MCF 10A (cell line): Measurements from ENCODE around the gene SRL. TPM values are rescaled to one million over a fixed set of nuclear protein-coding genes. Genes with fewer than 3 reads are reported as not detected.
"Not testable (repeated sequence)": the region's sequence is repeated elsewhere in the genome, so short reads cannot be mapped to it uniquely, and the experiment has no call there.

ENCODE experiments used
- BruUV-seq: library from RNA; stranded (reverse); fragments of 400-500 nt; replicated peaks from 2 replicates; lab custom pipeline; 2021; lab: Mats Ljungman, UMichigan
- CTCF ChIA-PET: fragments of 300-600 bp; sonication (Branson Sonifier 250); formaldehyde crosslinking; extraction: SDS; loops from one replicate; lab custom pipeline; 2021; ENCODE audit warnings: antibody characterized with exemption, inconsistent platforms; lab: Yijun Ruan, JAX
- POLR2A ChIA-PET: fragments of 300-600, 350-650 bp; sonication (Branson Sonifier 250); formaldehyde crosslinking; extraction: SDS; loops from one replicate; lab custom pipeline; 2020; ENCODE audit warnings: antibody characterized with exemption, inconsistent platforms; lab: Yijun Ruan, JAX
- DNase-seq: peaks from one replicate; pipeline ENCODE4 v3.0.0-alpha.2; 2018; ENCODE audit not compliant: unreplicated experiment
- H3K27ac Mint-ChIP-seq: one replicate; pipeline ENCODE4 v1.8.0; 2022; ENCODE audit warnings: mild to moderate bottlenecking, low read depth, mixed read lengths; ENCODE audit not compliant: unreplicated experiment
- H3K27me3 Mint-ChIP-seq: one replicate; pipeline ENCODE4 v1.8.0; 2022; ENCODE audit warnings: mixed read lengths; ENCODE audit not compliant: insufficient read depth, unreplicated experiment
- H3K36me3 Mint-ChIP-seq: one replicate; pipeline ENCODE4 v1.8.0; 2022; ENCODE audit warnings: mild to moderate bottlenecking, moderate library complexity, mixed read lengths; ENCODE audit not compliant: insufficient read depth, unreplicated experiment
- H3K4me1 Mint-ChIP-seq: one replicate; pipeline ENCODE4 v1.8.0; 2022; ENCODE audit warnings: mixed read lengths; ENCODE audit not compliant: insufficient read depth, unreplicated experiment
- H3K4me3 Mint-ChIP-seq: one replicate; pipeline ENCODE4 v1.8.0; 2022; ENCODE audit warnings: mild to moderate bottlenecking, moderate library complexity, mixed read lengths; ENCODE audit not compliant: unreplicated experiment
- H3K9me3 Mint-ChIP-seq: one replicate; pipeline ENCODE4 v1.8.0; 2022; ENCODE audit warnings: mixed read lengths; ENCODE audit not compliant: unreplicated experiment
- CTCF ChIP-seq: fragments of 200-600 bp; IDR thresholded peaks from one replicate; pipeline ENCODE4 v1.8.0; 2022; ENCODE audit warnings: antibody characterized with exemption, mild to moderate bottlenecking; ENCODE audit not compliant: unreplicated experiment
- intact Hi-C: fragments of 100-400 bp; cut with micrococcal nuclease; formaldehyde crosslinking; loops from 2 replicates; pipeline ENCODE4 v1.14.1; 2022
- total RNA-seq: library from RNA; stranded (reverse); gene quantifications from 2 replicates; pipeline ENCODE4 v1.2.3, GENCODE V29; 2022

Gene SRL
- total RNA-seq, 1 experiment from 2014 or later: not detected

- Mint-ChIP-seq H3K27me3 (no peaks in the 10 kb centered on the region), H3K4me1 (no peaks in the 10 kb centered on the region), H3K4me3 (no peak overlapping the region), H3K36me3 (no peaks in the 10 kb centered on the region), H3K27ac (no peak overlapping the region), H3K9me3 (no peaks in the 10 kb centered on the region)
- intact Hi-C loops: no loop called here
- CTCF ChIA-PET: interaction anchor here (0.7 to 0.9 kb wide), 2 partner anchors 18 to 220 kb away, joined by 4 read pairs; no protein-coding TSS in a partner anchor
- no TSS peak for BruUV-seq
- POLR2A ChIA-PET: interaction anchor here (0.6 to 0.7 kb wide), 2 partner anchors 25 to 141 kb away, joined by 3 read pairs; no protein-coding TSS in a partner anchor
- no peak for DNase-seq
- no peak for TF ChIP-seq CTCF
Observed at GRCh38 chr16:4158143-4159093, 83.5 kb downstream of the SRL start.

GRCh38 chr16:4157376-4157825 is 84.5 kb downstream of the SRL start:
- DNase-seq: no peak
- POLR2A ChIA-PET: no interaction called here
- no peaks in the 10 kb centered on the region for H3K27me3 Mint-ChIP-seq
- H3K9me3 Mint-ChIP-seq: no peaks in the 10 kb centered on the region
- H3K4me1 Mint-ChIP-seq: no peaks in the 10 kb centered on the region
- intact Hi-C loops: no loop called here
- no peak overlapping the region for H3K27ac Mint-ChIP-seq
- no peak for TF ChIP-seq CTCF
- BruUV-seq: no TSS peak
- CTCF ChIA-PET: interaction anchor here (0.7 to 0.9 kb wide), 2 partner anchors 32 to 96 kb away, joined by 3 to 4 read pairs; no protein-coding TSS in a partner anchor
- H3K36me3 Mint-ChIP-seq: no peaks in the 10 kb centered on the region
- H3K4me3 Mint-ChIP-seq: no peak overlapping the region

- intact Hi-C loops, BruUV-seq, H3K27me3 Mint-ChIP-seq, POLR2A ChIA-PET, H3K4me1 Mint-ChIP-seq, DNase-seq, H3K9me3 Mint-ChIP-seq, H3K4me3 Mint-ChIP-seq, H3K36me3 Mint-ChIP-seq, H3K27ac Mint-ChIP-seq: not testable (repeated sequence)
- CTCF ChIA-PET: interaction anchor here (0.7 kb wide), 2 partner anchors 31 to 70 kb away, joined by 3 read pairs; no protein-coding TSS in a partner anchor
Observed at GRCh38 chr16:4156503-4156902, 85.4 kb downstream of the SRL start.

- H3K36me3 Mint-ChIP-seq, H3K4me3 Mint-ChIP-seq, H3K4me1 Mint-ChIP-seq, H3K9me3 Mint-ChIP-seq, CTCF ChIA-PET, H3K27me3 Mint-ChIP-seq, BruUV-seq, DNase-seq, H3K27ac Mint-ChIP-seq, intact Hi-C loops, POLR2A ChIA-PET: not testable (repeated sequence)
Observed at GRCh38 chr16:4153364-4153763, 88.5 kb downstream of the SRL start.

GRCh38 chr16:4152267-4152666 is 89.6 kb downstream of the SRL start:
- ChIA-PET POLR2A (interaction anchor here (0.7 to 1.1 kb wide), 2 partner anchors 17 to 65 kb away, joined by 3 read pairs; no protein-coding TSS in a partner anchor), CTCF (interaction anchor here (0.6 kb wide), 1 partner anchor 291 kb away, joined by 4 read pairs; no protein-coding TSS in a partner anchor)
- no peak for TF ChIP-seq CTCF
- H3K36me3 Mint-ChIP-seq: no peaks in the 10 kb centered on the region
- H3K9me3 Mint-ChIP-seq: no peaks in the 10 kb centered on the region
- intact Hi-C loops: no loop called here
- DNase-seq: no peak
- H3K4me3 Mint-ChIP-seq: no peak overlapping the region
- no peak overlapping the region for H3K27ac Mint-ChIP-seq
- no TSS peak for BruUV-seq
- H3K4me1 Mint-ChIP-seq: no peaks in the 10 kb centered on the region
- no peaks in the 10 kb centered on the region for H3K27me3 Mint-ChIP-seq
